CD4-positive, alpha-beta memory T cell (primary cell): ENCODE data around the gene ORM1. TPM values are rescaled to one million over a fixed set of nuclear protein-coding genes. Genes with fewer than 3 reads are reported as not detected.

Experiments
- CTCF ChIA-PET: fragments of 350-600 bp; sonication (Branson Sonifier 250); formaldehyde crosslinking; loops from one replicate; lab custom pipeline; 2021; ENCODE audit warnings: inconsistent platforms; ENCODE audit not compliant: partially characterized antibody; lab: Charles Lee
- POLR2A ChIA-PET: fragments of 350-600 bp; sonication (Branson Sonifier 250); formaldehyde crosslinking; loops from one replicate; lab custom pipeline; 2021; ENCODE audit not compliant: partially characterized antibody; lab: Charles Lee
- DNase-seq, 5 donors: peaks; one replicate each; pipeline versions ENCODE4 v3.0.0 to v3.0.0-alpha.2; 2020 to 2022; ENCODE audit warnings: mixed read lengths in 1 of 5
- H3K27ac ChIP-seq: one replicate; pipeline ENCODE4 v1.7.0; 2013; ENCODE audit warnings: low read depth, low read length
- H3K27me3 ChIP-seq: 2 replicates; pipeline ENCODE4 v1.7.0; 2013; ENCODE audit warnings: mild to moderate bottlenecking, low read length, moderate library complexity; ENCODE audit not compliant: insufficient read depth
- H3K36me3 ChIP-seq: 2 replicates; pipeline ENCODE4 v1.7.0; 2013; ENCODE audit warnings: mild to moderate bottlenecking, low read length, moderate library complexity; ENCODE audit not compliant: insufficient read depth
- H3K4me1 ChIP-seq: 2 replicates; pipeline ENCODE4 v1.7.0; 2013; ENCODE audit warnings: mild to moderate bottlenecking, low read length, moderate library complexity; ENCODE audit not compliant: insufficient read depth
- H3K4me3 ChIP-seq, 2 donors: one replicate each; pipeline ENCODE4 v1.7.0; 2013; ENCODE audit warnings: low read length in 2 of 2, mild to moderate bottlenecking in 1 of 2
- H3K9me3 ChIP-seq, 2 donors: one replicate each; pipeline ENCODE4 v1.7.0; 2013; ENCODE audit warnings: low read length in 2 of 2, control low read depth in 1 of 2; ENCODE audit not compliant: control insufficient read depth in 1 of 2
- H3K27ac Mint-ChIP-seq, 7 donors: one replicate each; pipeline ENCODE4 v1.8.0; 2020 to 2021; ENCODE audit warnings: mixed read lengths in 7 of 7, mild to moderate bottlenecking in 6 of 7, inconsistent platforms in 3 of 7, moderate library complexity in 3 of 7
- H3K27me3 Mint-ChIP-seq, 2 donors: one replicate each; pipeline ENCODE4 v1.8.0; 2020 to 2021; ENCODE audit warnings: mixed read lengths in 2 of 2
- H3K36me3 Mint-ChIP-seq, 2 donors: one replicate each; pipeline ENCODE4 v1.8.0; 2020 to 2021; ENCODE audit warnings: mixed read lengths in 2 of 2, inconsistent platforms in 1 of 2, mild to moderate bottlenecking in 1 of 2
- H3K4me1 Mint-ChIP-seq, 4 donors: one replicate each; pipeline ENCODE4 v1.8.0; 2020 to 2021; ENCODE audit warnings: mixed read lengths in 4 of 4, mild to moderate bottlenecking in 1 of 4
- H3K4me3 Mint-ChIP-seq, 8 donors: one replicate each; pipeline ENCODE4 v1.8.0; 2020 to 2021; ENCODE audit warnings: mixed read lengths in 8 of 8, mild to moderate bottlenecking in 7 of 8, moderate library complexity in 6 of 8, inconsistent platforms in 3 of 8
- H3K9me3 Mint-ChIP-seq, 8 donors: one replicate each; pipeline ENCODE4 v1.8.0; 2020 to 2021; ENCODE audit warnings: mixed read lengths in 8 of 8, mild to moderate bottlenecking in 5 of 8, inconsistent platforms in 3 of 8, moderate library complexity in 1 of 8
- intact Hi-C: fragments of 100-400 bp; cut with micrococcal nuclease; formaldehyde crosslinking; loops from one replicate; pipeline ENCODE4 v1.15.1; 2023
- polyA plus RNA-seq, 2 donors: library from polyadenylated mRNA; unstranded; fragments of 300-500 nt; fragmentation: Illumina TruSeq; gene quantifications; one replicate each; pipeline ENCODE4 v1.2.3, GENCODE V29; 2021
- total RNA-seq, 2 experiments: library from RNA; stranded (reverse); gene quantifications; one replicate each; pipeline ENCODE4 v1.2.3, GENCODE V29; 2021

The ORM1 gene
- total and polyA plus RNA-seq, 4 experiments from 2014 or later = not detected

DNA sequence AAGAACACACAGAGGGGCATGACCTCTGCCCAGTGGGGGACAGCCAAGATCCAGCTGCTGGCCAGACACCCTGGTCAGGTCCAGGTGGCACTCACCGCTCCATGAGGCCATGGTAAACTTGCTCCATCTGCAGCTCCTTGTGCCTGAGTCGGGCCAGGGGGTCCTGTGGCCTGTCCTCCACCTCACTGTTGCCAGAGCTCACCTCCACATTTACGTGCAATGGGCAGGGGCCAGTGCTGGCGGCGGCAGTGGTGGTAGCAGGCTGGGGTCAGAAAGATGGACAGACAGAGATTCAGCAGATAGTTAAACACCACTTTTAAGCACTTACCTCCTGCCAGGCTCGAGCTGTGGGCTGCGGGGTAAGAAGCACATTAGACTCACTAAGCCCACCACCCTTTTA is 36.9 kb downstream of the ORM1 start:
- intact Hi-C loops = no loop called here
- Histone ChIP-seq H3K27ac (peak overlapping the region; percentile 41), H3K9me3 (no peaks in the 10 kb centered on the region), H3K27me3 (no peaks in the 10 kb centered on the region), H3K36me3 (peaks cover 96% of the 10 kb centered on the region), H3K4me3 (no peak overlapping the region), H3K4me1 (peaks cover 69% of the 10 kb centered on the region)
- POLR2A ChIA-PET = interaction anchor here (1.2 to 37.6 kb wide), 4 partner anchors 12 to 34 kb away, joined by 3 to 1614 read pairs (median 32); partner anchors contain the start of gene AKNA
- Mint-ChIP-seq H3K27ac (peak overlapping the region in 6 of 7 donors; percentile 67 to 93 (median 85)), H3K36me3 (peaks cover 72 to 94% of the 10 kb centered on the region in 2 donors), H3K27me3 (no peaks in the 10 kb centered on the region), H3K9me3 (no peaks in the 10 kb centered on the region), H3K4me1 (peaks cover 42 to 71% (median 53%) of the 10 kb centered on the region in 4 donors), H3K4me3 (no peak overlapping the region)
- CTCF ChIA-PET = no interaction called here
- no peak for DNase-seq

DNA sequence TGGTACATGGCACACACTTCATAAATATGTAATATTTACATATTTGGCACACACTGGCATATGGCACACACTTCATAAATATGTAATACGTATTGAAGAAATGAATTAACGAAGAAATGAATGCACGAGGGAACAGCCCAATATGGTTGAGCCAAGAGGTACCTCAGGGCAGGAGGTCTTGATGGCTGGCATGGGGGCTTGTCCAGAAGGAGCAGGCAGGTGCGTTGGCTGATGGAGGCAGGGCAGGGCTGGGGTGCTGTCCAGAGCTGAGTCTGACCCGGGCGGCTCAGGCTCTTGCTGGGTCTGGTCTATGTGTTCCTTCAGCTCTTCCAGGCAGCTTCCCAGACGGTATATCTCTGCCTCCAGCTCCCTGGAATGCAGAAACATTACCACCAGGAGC is 38.6 kb downstream of the ORM1 start:
- no peak for DNase-seq
- intact Hi-C loops = no loop called here
- H3K36me3 ChIP-seq = peaks cover 91% of the 10 kb centered on the region
- peak overlapping the region in 6 of 7 donors; percentile 78 to 93 (median 88) for H3K27ac Mint-ChIP-seq
- H3K27ac ChIP-seq = peak overlapping the region; percentile 44
- H3K4me1 ChIP-seq = peaks cover 80% of the 10 kb centered on the region
- ChIA-PET POLR2A (interaction anchor here (2.7 to 37.6 kb wide), 4 partner anchors 10 to 32 kb away, joined by 19 to 1614 read pairs (median 70); partner anchors contain the start of gene AKNA), CTCF (interaction anchor here (0.6 to 8.5 kb wide), 6 partner anchors 8 to 313 kb away, joined by 3 to 84 read pairs (median 4); partner anchors contain the start of gene AKNA)
- H3K27me3 ChIP-seq = no peaks in the 10 kb centered on the region
- H3K9me3 ChIP-seq = no peaks in the 10 kb centered on the region
- H3K9me3 Mint-ChIP-seq = peaks cover 0 to 2% (median 0%) of the 10 kb centered on the region in 8 donors
- no peaks in the 10 kb centered on the region for H3K27me3 Mint-ChIP-seq
- no peak overlapping the region for H3K4me3 ChIP-seq
- peaks cover 76 to 93% of the 10 kb centered on the region in 2 donors for H3K36me3 Mint-ChIP-seq
- H3K4me3 Mint-ChIP-seq = no peak overlapping the region
- peaks cover 50 to 83% (median 63%) of the 10 kb centered on the region in 4 donors for H3K4me1 Mint-ChIP-seq

DNA sequence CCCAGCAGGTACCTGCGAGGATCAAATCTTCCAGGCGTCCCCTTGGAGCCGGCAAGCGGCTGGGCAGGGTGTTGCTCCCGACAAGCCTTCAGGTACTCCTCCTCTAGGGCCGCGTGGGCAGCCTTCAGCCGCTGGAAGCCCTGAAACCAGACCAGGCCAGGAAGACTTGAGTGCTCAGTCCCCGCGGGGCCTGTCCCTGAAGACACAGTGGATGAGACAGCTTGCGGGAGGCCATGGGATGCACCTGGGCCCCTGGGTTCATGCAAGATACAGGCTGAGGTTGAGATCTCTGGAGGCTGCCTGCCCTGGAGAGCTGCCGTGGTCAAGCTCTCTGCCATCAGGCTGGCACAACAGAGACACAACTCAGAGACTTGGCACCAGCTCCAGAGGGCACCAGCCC is 39.5 kb downstream of the ORM1 start:
- Histone ChIP-seq H3K27me3 (no peaks in the 10 kb centered on the region), H3K27ac (peak overlapping the region; percentile 44), H3K36me3 (peaks cover 88% of the 10 kb centered on the region), H3K4me1 (peaks cover 84% of the 10 kb centered on the region), H3K4me3 (no peak overlapping the region), H3K9me3 (no peaks in the 10 kb centered on the region)
- ChIA-PET CTCF (interaction anchor here (0.8 to 8.5 kb wide), 6 partner anchors 9 to 31 kb away, joined by 3 to 84 read pairs (median 6); partner anchors contain the start of gene AKNA), POLR2A (interaction anchor here (1.0 to 37.6 kb wide), 6 partner anchors 10 to 140 kb away, joined by 3 to 1614 read pairs (median 40); partner anchors contain the start of gene AKNA)
- Mint-ChIP-seq H3K4me1 (peaks cover 54 to 83% (median 67%) of the 10 kb centered on the region in 4 donors), H3K27ac (peak overlapping the region; percentile 68 to 96 (median 90)), H3K36me3 (peaks cover 75 to 92% of the 10 kb centered on the region in 2 donors), H3K27me3 (no peaks in the 10 kb centered on the region), H3K4me3 (no peak overlapping the region), H3K9me3 (peaks cover 0 to 2% (median 0%) of the 10 kb centered on the region in 8 donors)
- DNase-seq = no peak
- intact Hi-C loops = no loop called here

DNA sequence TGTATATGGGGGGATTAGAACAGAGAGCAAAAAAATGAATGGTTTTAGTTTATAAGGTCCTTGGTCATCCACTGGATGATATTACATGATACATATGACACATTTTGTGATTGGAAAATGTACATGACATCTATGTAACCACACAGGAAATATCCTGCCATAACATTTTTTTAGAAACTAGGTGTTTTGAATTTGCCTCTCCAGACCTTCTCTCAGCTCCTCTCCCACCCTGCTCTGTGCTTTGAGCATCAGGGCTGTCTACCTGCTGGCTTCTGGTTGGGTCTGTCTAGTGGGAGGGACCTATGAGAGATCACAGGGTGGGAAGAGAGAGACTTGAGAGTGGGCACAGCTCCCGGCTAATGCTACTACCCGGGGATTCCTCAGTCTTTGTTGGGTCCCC is 40.5 kb downstream of the ORM1 start:
- Histone ChIP-seq H3K9me3 (no peaks in the 10 kb centered on the region), H3K4me1 (peaks cover 89% of the 10 kb centered on the region), H3K36me3 (peaks cover 88% of the 10 kb centered on the region), H3K4me3 (no peak overlapping the region), H3K27ac (peak overlapping the region; percentile 44), H3K27me3 (no peaks in the 10 kb centered on the region)
- ChIA-PET POLR2A (interaction anchor here (1.0 to 37.6 kb wide), 8 partner anchors 9 to 567 kb away, joined by 3 to 1614 read pairs (median 12); partner anchors contain the start of genes AKNA and ATP6V1G1), CTCF (interaction anchor here (1.2 to 8.5 kb wide), 6 partner anchors 10 to 229 kb away, joined by 4 to 84 read pairs (median 8); partner anchors contain the start of gene AKNA)
- Mint-ChIP-seq H3K27me3 (no peaks in the 10 kb centered on the region), H3K36me3 (peaks cover 77 to 91% of the 10 kb centered on the region in 2 donors), H3K4me3 (peak overlapping the region; percentile 52 to 86 (median 72)), H3K4me1 (peaks cover 54 to 87% (median 71%) of the 10 kb centered on the region in 4 donors), H3K27ac (peak overlapping the region; percentile 78 to 96 (median 95)), H3K9me3 (peaks cover 0 to 2% (median 0%) of the 10 kb centered on the region in 8 donors)
- intact Hi-C loops = loop anchor here (1.0 kb wide), 1 partner anchor 10 kb away; no protein-coding TSS in a partner anchor
- peak in 2 of 5 donors; percentile 41 to 69 for DNase-seq

DNA sequence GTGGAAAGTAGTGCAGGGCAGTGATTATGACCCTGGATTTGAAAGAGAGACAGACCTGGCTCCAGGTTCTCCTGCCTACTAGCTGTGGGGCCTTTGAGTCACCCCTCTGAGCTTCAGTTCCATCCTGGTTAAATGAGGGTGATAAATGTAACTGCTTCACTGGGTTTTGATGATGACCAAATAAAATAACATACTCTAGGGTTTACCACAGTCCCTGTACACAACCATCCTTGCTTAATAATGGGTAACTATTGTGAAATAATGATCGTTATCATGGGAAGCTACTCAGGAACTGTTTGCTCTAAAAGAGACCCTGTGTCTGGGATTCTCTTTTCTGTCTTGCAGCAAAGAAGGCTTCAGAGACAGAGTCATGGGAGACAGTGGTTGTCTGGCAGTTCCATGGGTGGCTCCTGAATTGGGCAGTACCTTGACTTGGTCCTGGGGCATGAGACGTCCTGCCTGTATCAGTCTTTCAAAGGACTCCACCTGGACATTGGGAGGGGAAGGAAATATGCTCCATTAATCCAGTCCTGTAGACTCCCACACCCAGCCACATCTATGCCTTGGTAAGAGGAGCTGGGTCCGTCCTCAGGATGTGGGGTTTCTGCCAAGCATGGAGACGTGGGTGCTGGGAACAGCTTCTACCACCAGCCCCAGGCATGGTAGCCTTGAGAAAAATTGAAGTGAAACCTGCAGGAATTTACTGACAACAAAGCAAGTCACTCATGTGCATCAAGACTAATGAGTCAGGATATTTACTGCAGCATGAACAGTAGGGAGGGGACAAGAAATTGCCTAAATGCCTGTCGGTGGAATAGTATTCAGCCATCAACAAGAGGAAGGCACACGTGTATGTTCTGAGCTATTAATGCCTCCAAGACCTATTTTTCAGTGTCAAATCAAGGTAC is 41.5 kb downstream of the ORM1 start:
- H3K27ac ChIP-seq = peak overlapping the region; percentile 44
- H3K4me3 ChIP-seq = no peak overlapping the region
- peak overlapping the region; percentile 78 to 96 (median 95) for H3K27ac Mint-ChIP-seq
- H3K4me1 ChIP-seq = peaks cover 97% of the 10 kb centered on the region
- no peaks in the 10 kb centered on the region for H3K9me3 ChIP-seq
- peak overlapping the region in 7 of 8 donors; percentile 36 to 86 (median 73) for H3K4me3 Mint-ChIP-seq
- peaks cover 77 to 90% of the 10 kb centered on the region in 2 donors for H3K36me3 Mint-ChIP-seq
- peaks cover 81% of the 10 kb centered on the region for H3K36me3 ChIP-seq
- ChIA-PET POLR2A (interaction anchor here (0.9 to 37.6 kb wide), 10 partner anchors 8 to 1209 kb away, joined by 3 to 1614 read pairs (median 24); partner anchors contain the start of gene AKNA), CTCF (interaction anchor here (0.6 to 8.5 kb wide), 8 partner anchors 20 to 228 kb away, joined by 3 to 84 read pairs (median 8); partner anchors contain the start of gene AKNA)
- intact Hi-C loops = no loop called here
- H3K9me3 Mint-ChIP-seq = peaks cover 0 to 2% (median 0%) of the 10 kb centered on the region in 8 donors
- DNase-seq = no peak
- peaks cover 55 to 93% (median 76%) of the 10 kb centered on the region in 4 donors for H3K4me1 Mint-ChIP-seq
- H3K27me3 ChIP-seq = no peaks in the 10 kb centered on the region
- H3K27me3 Mint-ChIP-seq = no peaks in the 10 kb centered on the region

DNA sequence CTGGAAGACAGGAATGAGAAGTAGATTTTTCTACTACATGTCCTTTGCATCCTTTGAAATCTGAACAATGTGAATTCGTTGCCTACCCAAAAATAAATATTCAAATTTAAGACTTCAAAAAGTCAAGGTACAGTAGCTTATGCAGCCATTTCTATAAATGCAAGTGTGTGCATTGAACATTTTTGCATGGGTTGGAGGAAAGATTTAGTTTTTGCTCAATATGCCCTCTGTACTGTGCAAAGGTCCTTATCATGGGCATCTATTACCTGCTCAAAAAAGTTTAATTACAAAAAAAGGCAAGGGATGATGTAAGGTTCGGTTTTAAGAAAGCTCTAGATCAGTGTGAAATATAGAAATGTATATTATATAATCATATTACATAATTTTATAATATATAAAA is 42.3 kb downstream of the ORM1 start:
- ChIA-PET POLR2A (interaction anchor here (1.2 to 37.6 kb wide), 7 partner anchors 7 to 28 kb away, joined by 4 to 1614 read pairs (median 34); partner anchors contain the start of gene AKNA), CTCF (interaction anchor here (0.6 to 8.5 kb wide), 9 partner anchors 21 to 227 kb away, joined by 3 to 84 read pairs (median 7); partner anchors contain the start of gene AKNA)
- Mint-ChIP-seq H3K27ac (peak overlapping the region; percentile 78 to 96 (median 95)), H3K4me3 (peak overlapping the region in 2 of 8 donors; percentile 52 to 84), H3K4me1 (peaks cover 57 to 94% (median 79%) of the 10 kb centered on the region in 4 donors), H3K36me3 (peaks cover 75 to 87% of the 10 kb centered on the region in 2 donors), H3K9me3 (peaks cover 0 to 2% (median 0%) of the 10 kb centered on the region in 8 donors), H3K27me3 (no peaks in the 10 kb centered on the region)
- H3K4me3 ChIP-seq = no peak overlapping the region
- intact Hi-C loops = no loop called here
- H3K9me3 ChIP-seq = no peaks in the 10 kb centered on the region
- no peak overlapping the region for H3K27ac ChIP-seq
- DNase-seq = no peak
- peaks cover 73% of the 10 kb centered on the region for H3K36me3 ChIP-seq
- H3K27me3 ChIP-seq = no peaks in the 10 kb centered on the region
- peaks cover 98% of the 10 kb centered on the region for H3K4me1 ChIP-seq
